ENCODE measurements around the gene PRUNE2. TPM values are rescaled to one million over a fixed set of nuclear protein-coding genes. Genes with fewer than 3 reads are reported as not detected.

Gene PRUNE2
- total RNA-seq, 1 donor from 2014 or later: 3.1 TPM

DNA sequence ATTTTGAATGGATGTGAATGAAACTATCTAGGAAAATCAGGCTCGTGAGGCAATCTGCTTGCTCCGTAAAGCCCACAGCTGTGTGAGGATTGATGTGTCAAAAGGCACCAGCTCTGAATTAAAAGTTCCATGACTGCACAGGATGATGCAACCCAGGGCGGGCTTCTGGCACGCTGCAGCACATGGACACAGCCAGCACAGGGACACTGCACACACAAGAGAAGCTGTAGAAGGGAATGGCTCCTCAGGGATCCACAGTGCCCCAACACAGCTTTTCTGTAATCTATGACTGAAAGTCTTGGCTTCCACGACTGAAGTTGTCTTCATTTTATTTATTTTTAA, 295.9 kb downstream of the PRUNE2 start:
- H3K4me3 ChIP-seq: no peak overlapping the region
- peak; percentile 81 for DNase-seq
- H3K27me3 ChIP-seq (ENCODE audit: low read depth): peaks cover 7% of the 10 kb centered on the region
- H3K4me1 ChIP-seq: peaks cover 4% of the 10 kb centered on the region
- H3K9me3 ChIP-seq (replicated peaks): no peaks in the 10 kb centered on the region
- intact Hi-C loops (cut with micrococcal nuclease): no loop called here
- peak overlapping the region; percentile 10 for H3K27ac ChIP-seq (replicated peaks)
- H3K36me3 ChIP-seq: no peaks in the 10 kb centered on the region
- TF ChIP-seq, protein P1, sequence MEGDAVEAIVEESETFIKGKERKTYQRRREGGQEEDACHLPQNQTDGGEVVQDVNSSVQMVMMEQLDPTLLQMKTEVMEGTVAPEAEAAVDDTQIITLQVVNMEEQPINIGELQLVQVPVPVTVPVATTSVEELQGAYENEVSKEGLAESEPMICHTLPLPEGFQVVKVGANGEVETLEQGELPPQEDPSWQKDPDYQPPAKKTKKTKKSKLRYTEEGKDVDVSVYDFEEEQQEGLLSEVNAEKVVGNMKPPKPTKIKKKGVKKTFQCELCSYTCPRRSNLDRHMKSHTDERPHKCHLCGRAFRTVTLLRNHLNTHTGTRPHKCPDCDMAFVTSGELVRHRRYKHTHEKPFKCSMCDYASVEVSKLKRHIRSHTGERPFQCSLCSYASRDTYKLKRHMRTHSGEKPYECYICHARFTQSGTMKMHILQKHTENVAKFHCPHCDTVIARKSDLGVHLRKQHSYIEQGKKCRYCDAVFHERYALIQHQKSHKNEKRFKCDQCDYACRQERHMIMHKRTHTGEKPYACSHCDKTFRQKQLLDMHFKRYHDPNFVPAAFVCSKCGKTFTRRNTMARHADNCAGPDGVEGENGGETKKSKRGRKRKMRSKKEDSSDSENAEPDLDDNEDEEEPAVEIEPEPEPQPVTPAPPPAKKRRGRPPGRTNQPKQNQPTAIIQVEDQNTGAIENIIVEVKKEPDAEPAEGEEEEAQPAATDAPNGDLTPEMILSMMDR (IDR thresholded peaks at IDR 0.05; ENCODE audit: borderline replicate concordance): no peak

DNA sequence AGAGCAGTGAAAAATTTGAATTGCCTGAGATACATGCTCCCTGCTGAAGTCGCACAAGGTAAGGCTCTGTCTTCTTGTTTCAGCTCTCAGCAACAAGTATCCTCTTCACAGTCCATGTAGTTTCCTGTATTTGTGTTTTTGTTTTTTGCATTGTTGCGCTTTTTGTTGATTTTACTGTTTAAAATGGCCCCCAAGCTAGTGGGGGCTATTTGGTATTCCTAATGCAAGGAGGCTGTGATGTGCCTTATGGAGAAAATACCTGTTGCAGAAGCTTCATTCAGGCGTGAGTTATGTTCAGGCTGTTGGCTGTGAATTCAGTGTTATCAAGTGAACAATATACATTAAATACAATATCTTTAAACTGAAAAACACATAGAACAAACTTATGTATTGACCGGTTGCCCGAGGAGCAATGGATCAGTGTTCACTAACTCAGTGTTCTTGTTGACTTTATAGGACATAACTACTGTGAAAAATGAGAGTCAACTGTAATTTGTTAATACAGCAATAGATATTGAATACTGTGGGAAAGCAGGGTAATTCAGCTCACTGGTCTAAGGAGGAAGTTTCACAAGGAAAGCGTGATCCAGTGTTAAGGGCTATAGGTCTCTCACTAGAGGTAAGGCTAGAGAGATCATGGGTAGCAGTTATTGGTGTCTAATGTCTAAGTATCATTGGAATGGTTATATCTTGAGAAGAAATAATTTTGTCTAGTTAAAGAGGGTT, 296.5 kb downstream of the PRUNE2 start:
- no peak for DNase-seq
- Histone ChIP-seq H3K4me1 (peaks cover 4% of the 10 kb centered on the region), H3K4me3 (no peak overlapping the region), H3K36me3 (no peaks in the 10 kb centered on the region), H3K27ac (replicated peaks) (no peak overlapping the region), H3K27me3 (ENCODE audit: low read depth) (peaks cover 7% of the 10 kb centered on the region), H3K9me3 (replicated peaks) (no peaks in the 10 kb centered on the region)
- TF ChIP-seq, protein P1 (IDR thresholded peaks at IDR 0.05; ENCODE audit: borderline replicate concordance): no peak
- intact Hi-C loops (cut with micrococcal nuclease): no loop called here

DNA sequence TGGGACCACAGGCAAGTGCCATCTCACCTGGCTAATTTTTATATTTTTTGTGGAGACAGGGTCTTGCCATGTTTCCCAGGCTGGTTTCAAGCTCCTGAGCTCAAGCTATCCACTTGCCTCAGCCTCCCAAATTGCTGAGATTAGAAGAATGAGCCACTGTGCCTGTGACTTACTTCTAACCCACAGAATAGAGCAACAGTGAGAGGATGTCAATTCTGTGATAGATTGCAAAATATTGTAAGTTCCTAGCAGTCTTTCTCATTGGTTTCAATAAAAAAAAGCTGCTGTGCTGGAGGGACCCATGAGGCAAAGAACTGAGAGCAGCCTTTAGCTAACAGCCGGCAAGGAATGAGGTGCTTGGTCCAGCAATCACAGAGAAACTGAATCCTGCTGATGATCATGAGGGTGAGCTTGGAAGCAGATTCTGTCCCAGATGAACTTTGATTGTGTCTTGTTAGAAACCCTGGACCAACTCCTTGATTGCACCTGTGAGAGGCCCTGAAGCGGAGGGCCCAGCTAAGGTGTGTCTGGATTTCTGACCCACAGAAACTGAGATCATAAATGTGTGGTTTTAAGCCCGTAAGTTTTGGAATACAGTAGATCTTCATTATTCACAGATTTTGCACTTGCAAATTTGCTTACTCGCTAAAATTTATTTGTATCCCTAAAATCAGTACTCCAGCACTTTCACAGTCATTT, 297.2 kb downstream of the PRUNE2 start:
- Histone ChIP-seq H3K27me3 (ENCODE audit: low read depth) (peaks cover 7% of the 10 kb centered on the region), H3K4me3 (no peak overlapping the region), H3K36me3 (no peaks in the 10 kb centered on the region), H3K9me3 (replicated peaks) (no peaks in the 10 kb centered on the region), H3K27ac (replicated peaks) (no peak overlapping the region), H3K4me1 (peaks cover 4% of the 10 kb centered on the region)
- intact Hi-C loops (cut with micrococcal nuclease): no loop called here
- TF ChIP-seq, protein P1 (IDR thresholded peaks at IDR 0.05; ENCODE audit: borderline replicate concordance): no peak
- no peak for DNase-seq

DNA sequence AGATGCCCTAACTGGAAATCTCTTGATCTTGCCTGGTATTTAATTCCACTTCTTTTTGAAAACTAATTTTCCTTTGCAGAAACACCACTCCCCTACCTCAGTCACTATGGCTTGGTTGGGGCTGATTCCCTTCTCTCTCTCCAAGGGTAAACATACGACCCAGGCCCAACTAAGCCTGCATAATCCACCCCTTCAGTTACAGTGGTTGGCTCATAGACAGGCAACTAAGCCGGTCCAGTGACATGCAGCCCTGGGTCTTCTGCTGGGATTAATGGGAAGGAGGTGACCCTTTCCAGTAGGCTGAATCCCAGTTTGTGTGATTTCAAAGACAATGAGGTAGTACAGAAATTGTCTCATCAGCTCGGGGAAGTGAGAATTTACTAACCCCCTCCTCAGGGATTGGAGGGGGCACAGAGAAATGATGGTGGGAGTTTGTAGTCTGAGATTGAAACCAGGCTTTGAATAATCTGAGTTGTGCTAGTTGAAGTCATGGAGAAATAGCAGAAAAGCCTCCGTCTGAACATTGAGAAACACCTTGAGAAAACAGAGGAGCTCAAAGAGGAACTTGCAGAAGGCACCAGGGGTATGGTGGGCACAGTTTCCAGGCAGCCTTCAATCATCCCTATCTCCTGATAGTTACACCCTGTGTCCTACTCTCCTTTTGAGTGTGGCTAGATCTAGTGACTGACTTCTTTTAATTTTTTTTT, 298.0 kb downstream of the PRUNE2 start:
- TF ChIP-seq, protein P1 (IDR thresholded peaks at IDR 0.05; ENCODE audit: borderline replicate concordance): no peak
- Histone ChIP-seq H3K36me3 (no peaks in the 10 kb centered on the region), H3K27ac (replicated peaks) (no peak overlapping the region), H3K27me3 (ENCODE audit: low read depth) (peaks cover 7% of the 10 kb centered on the region), H3K4me3 (no peak overlapping the region), H3K4me1 (peaks cover 4% of the 10 kb centered on the region), H3K9me3 (replicated peaks) (peaks cover 5% of the 10 kb centered on the region)
- intact Hi-C loops (cut with micrococcal nuclease): no loop called here
- no peak for DNase-seq

DNA sequence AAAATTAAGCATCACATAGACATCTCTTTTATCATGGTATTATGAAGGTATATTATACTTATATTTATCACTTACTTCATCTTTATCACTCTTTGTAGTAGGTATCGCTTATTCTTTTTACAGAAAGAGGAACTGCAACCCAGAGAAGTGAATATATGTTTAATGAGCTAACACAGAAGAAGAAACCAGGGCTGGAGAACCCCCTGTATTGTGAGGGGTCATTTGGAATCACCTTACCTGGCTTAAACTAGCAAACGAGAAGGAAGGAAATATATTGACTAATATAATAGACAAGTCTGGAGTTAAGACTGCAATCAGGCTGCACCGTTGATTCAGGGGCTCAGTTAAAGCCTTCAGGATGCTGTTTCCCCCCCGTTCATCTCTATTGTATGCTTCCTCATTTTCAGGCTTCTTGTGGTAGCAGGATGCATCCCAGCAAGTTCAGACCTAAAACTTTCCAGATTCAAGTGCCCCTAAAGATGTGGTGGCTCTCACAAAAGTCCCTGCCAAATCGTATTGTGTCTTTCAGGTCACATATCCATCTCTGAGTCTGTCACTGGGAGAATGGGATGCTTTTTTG, 300.5 kb downstream of the PRUNE2 start:
- H3K9me3 ChIP-seq (replicated peaks): peaks cover 7% of the 10 kb centered on the region
- no peaks in the 10 kb centered on the region for H3K36me3 ChIP-seq
- TF ChIP-seq, protein P1 (IDR thresholded peaks at IDR 0.05; ENCODE audit: borderline replicate concordance): no peak
- DNase-seq: no peak
- peaks cover 7% of the 10 kb centered on the region for H3K27me3 ChIP-seq (ENCODE audit: low read depth)
- no peak overlapping the region for H3K27ac ChIP-seq (replicated peaks)
- H3K4me1 ChIP-seq: peaks cover 3% of the 10 kb centered on the region
- intact Hi-C loops (cut with micrococcal nuclease): no loop called here
- H3K4me3 ChIP-seq: no peak overlapping the region
